GM18909 (cell line): ENCODE measurements around the gene NLGN2.

ENCODE experiments used
- ATAC-seq: cut with Tn5 transposase; IDR thresholded peaks from one replicate; pipeline ENCODE4 v1.9.1; 2021; ENCODE audit warnings: mild to moderate bottlenecking; ENCODE audit not compliant: unreplicated experiment, poor library complexity

Gene NLGN2

GRCh38 chr17:7411427-7411750 is 3.7 kb downstream of the NLGN2 start:
- no peak for ATAC-seq

DNA sequence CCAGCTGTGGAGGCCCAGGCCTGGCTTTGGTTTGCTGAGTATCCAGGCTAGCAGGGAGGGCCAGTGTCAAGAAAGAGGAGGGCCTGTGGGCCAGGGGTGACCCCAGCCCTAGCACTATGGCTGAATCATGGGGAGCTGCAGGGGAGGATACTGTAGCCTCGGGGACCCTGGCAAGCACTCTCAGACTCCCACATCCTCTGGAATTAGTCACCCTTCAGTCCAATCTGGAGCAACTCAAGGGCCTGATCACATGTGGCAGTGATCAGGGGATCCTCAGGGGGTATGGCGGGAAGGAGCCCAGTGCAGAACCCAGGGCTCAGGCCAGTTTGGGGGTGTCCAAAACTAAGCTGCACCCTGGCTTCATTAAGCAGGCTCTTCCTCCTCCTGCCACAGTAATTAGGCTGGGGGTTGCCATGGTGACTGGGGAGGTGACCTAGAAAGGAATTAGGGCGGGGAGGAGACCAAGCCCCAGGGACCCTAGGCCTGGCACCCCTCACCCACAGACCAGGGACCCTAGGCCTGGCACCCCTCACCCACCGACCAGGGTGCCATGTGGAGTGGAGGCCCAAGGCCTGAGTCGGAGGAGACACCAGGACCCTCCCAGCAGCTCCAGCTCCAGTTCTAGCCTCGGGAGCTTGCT is 5.8 kb downstream of the NLGN2 start:
- ATAC-seq, result no peak

DNA sequence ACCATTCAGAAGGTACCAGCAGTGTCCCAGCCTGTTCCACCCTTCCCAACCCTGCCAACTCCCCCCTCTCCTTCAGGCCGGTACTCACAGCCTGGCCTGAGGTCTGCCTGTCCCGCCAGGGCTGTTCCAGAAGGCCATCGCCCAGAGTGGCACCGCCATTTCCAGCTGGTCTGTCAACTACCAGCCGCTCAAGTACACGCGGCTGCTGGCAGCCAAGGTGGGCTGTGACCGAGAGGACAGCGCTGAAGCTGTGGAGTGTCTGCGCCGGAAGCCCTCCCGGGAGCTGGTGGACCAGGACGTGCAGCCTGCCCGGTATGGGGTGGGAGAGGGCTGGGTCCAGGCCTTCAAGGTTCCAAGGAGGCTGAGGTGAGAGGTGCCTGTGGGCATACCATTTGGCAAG is 7.2 kb downstream of the NLGN2 start:
- no peak for ATAC-seq

DNA sequence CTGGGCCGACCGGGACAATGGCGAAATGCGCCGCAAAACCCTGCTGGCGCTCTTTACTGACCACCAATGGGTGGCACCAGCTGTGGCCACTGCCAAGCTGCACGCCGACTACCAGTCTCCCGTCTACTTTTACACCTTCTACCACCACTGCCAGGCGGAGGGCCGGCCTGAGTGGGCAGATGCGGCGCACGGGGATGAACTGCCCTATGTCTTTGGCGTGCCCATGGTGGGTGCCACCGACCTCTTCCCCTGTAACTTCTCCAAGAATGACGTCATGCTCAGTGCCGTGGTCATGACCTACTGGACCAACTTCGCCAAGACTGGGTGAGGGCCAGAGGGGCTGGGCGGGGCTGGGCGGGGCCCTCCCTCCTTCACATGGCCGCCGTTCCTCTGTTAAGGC is 8.1 kb downstream of the NLGN2 start:
- ATAC-seq, result no peak

- ATAC-seq, result no peak
These were observed 8.7 kb downstream of the NLGN2 start for GRCh38 chr17:7416323-7416722.

- no peak for ATAC-seq
These were observed 9.5 kb downstream of the NLGN2 start for GRCh38 chr17:7417056-7417655.

GRCh38 chr17:7418472-7419152 is 11.0 kb downstream of the NLGN2 start:
- ATAC-seq, result no peak

GRCh38 chr17:7419819-7420610 is 12.4 kb downstream of the NLGN2 start, which contains the start of gene SPEM1:
Gene SPEM1 (plus strand): TSS chr17:7420324. CDS start chr17:7420385, 61 bp downstream.
- ATAC-seq, result no peak

DNA sequence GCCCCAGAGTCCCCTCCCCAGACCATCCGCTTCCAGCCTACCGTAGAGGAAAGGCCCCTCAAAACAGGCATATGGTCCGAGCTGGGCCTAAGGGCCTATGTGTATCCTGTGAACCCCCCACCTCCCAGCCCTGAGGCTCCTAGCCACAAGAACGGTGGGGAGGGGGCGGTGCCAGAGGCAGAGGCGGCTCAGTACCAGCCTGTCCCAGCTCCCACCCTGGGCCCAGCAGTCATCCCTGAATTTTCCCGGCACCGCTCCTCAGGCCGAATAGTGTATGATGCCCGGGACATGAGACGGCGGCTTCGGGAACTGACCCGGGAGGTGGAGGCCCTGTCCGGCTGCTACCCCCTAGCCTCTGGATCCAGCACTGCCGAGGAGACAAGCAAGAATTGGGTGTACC is 13.5 kb downstream of the NLGN2 start:
- no peak for ATAC-seq

DNA sequence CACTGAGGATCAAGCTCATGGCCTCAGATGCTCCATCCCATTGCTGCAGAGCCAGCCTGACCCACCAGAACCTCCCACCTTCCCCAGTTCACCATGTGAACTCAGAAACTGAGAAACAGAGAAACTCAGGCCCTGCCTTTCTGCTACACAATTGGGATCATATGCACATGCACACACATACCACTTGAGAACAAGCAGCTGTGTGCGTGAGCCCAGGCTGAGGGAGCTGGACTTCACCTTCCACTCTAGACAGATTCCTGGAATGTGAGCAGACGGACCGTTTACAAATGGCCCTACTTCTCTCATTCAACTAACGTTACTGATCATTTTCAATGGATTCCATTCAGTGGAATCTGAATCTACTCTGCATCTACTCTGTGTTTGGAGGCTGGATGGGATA is 16.0 kb downstream of the NLGN2 start:
- no peak for ATAC-seq

GRCh38 chr17:7425316-7425715 is 17.7 kb downstream of the NLGN2 start, which contains the start of gene SPEM2:
Gene SPEM2 (plus strand): TSS chr17:7425616. CDS start chr17:7425689, 73 bp downstream.
- ATAC-seq, result no peak

DNA sequence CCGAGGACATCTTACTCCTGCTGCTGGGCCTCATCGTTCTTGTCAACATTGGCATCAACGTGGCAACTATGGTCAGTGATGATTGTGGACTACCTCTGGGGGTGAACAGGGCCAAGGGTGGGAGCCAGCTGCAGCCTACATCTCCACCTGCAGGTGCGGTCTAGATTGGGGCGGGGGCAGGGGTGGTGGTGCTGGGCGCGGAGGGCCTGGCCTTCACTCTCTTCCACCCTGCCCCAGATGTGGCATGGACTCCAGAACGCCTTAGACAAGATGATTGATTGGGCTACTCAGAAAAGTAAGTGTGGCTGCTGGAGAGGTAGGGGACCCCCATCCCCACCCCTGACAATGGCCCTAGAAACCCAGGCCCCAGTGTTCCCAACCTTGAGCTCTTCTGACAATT is 18.1 kb downstream of the NLGN2 start:
- ATAC-seq, result no peak

GRCh38 chr17:7426203-7426863 is 18.7 kb downstream of the NLGN2 start:
- ATAC-seq, result no peak

DNA sequence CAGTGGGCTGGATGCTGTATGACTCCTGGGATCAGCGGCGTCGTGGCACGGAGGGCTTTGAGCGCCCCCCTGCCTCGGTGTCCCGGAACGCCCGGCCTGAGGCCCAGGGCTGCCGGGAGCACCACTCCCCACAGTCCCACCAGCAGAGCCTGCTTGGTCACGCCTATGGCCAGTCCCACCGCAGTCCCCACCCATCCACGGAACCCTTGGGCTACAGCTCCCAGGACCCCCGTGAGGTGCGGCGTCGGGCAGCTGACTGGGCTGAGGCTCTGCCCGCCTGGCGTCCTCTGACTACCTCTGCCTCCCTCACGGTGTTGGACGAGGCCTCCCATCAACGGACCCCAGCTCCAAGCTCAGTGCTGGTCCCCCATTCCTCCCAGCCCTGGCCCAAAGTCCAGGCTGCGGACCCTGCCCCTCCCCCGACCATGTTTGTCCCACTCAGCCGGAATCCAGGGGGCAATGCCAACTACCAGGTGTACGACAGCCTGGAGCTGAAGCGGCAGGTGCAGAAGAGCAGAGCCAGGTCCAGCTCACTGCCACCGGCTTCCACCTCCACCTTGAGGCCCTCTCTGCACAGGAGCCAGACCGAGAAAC is 19.3 kb downstream of the NLGN2 start:
- ATAC-seq, result no peak

DNA sequence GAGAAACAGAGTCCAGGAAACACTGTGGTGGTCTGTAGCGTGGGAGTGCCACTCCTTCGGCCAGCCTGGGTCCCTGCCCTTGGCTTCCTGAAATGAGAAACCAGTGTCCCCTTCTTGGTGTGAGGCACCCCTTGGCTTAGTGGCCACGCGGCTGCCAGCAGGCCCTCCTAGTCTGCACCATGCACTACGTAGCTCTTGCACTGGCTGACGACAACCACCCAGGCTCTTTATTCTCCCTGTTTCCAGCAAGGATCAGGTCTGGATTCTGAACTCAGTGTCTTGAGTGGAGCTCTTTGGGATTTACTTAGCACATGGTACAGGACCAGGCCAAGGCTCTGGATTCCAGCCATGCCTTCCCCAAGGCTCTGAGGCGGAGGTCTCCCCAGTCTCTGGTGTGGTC is 19.9 kb downstream of the NLGN2 start:
- ATAC-seq, result no peak

DNA sequence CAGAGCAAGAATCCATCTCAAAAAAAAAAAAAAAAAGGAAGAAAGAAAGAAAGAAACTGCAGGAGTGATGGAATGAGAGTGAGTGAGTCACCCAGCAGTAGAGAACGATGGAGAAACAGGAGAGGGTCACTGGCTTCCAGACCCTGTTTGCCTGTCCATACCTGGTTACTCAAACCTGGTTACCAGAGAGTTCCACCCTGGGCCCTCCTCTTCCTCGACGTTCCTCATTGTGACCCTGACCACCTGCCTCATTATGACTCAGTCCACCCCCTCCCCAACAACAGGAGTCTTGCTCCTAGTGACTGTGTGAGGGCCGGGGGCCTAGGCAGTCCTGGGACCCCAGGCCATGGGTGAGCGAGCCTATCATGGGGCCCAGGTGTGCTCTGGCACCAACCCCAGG is 20.9 kb downstream of the NLGN2 start, which contains the start of gene SPEM3:
TSS of gene SPEM3 (plus strand) at position 301 of the 400 bp plus-strand sequence. CDS start at position 347, 46 bp downstream.
- ATAC-seq, result no peak

DNA sequence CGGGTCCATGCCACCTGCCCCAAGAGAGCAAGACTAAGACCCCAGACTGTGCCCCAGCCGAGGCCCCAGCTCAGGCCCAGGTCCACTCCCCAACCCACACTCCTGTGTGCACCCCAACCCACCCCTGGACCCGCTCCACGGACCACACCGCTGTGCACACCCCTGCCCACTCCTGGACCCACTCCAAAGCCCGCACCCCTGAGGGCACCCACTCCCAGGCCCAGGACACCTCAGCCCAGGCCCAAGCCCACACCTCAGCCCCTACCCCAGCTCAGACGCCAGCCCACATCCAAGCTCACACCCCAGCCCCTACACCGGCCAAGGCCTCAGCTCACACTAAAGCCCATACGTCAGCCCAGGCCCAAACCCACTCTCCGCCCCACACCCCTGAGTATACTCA is 22.1 kb downstream of the NLGN2 start:
- no peak for ATAC-seq

DNA sequence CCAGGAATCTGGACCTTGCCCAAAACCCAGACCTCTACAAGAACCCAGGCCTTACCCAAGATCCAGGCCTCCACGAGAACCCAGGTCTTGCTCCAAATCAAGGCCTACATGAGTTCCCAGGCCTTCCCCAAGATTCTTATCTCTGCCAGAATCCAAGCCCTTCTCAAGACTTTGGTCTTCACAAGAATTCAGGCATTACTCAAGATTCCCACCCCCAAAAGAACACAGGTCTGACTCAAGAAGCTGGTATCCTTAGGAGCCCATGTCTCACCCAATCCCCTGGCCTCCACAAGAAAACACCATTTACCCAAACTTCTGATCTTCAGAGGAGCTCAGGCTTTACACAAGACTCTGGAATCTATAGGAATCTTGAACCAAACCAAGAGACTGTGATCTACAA is 23.6 kb downstream of the NLGN2 start:
- no peak for ATAC-seq

DNA sequence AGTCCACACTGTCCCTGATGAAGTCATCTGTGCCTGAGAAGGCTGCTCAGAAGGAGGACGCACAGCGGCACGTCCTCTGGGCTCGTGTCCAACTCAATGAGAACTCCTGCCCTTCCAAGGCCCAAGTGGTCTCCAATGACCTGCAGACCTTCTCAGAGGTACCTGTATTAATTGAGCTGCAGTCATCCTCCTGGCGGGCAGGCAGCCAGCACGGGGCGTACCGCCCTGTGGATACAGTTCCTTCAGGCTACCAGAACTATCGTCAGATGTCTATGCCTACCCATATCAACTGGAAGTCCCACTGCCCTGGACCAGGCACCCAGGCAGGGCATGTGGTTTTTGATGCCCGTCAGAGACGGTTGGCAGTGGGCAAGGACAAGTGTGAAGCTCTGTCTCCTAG is 24.7 kb downstream of the NLGN2 start:
- ATAC-seq, result no peak
